ENCODE measurements around the gene TDRD7. TPM values are rescaled to one million over a fixed set of nuclear protein-coding genes. Genes with fewer than 3 reads are reported as not detected.
A peak's percentile ranks its signal among the peaks of the same experiment; 100 is the strongest.

TDRD7 gene
- total and polyA plus RNA-seq, 2 of the 13 experiments (the other 11 are each of a cell fraction or from before 2014, with no cell fraction given), result 9.8 to 15.5 TPM

GRCh38 chr9:97398999-97399758 is 12.7 kb upstream of the TDRD7 start (continued):
- TF ChIP-seq, protein P1, sequence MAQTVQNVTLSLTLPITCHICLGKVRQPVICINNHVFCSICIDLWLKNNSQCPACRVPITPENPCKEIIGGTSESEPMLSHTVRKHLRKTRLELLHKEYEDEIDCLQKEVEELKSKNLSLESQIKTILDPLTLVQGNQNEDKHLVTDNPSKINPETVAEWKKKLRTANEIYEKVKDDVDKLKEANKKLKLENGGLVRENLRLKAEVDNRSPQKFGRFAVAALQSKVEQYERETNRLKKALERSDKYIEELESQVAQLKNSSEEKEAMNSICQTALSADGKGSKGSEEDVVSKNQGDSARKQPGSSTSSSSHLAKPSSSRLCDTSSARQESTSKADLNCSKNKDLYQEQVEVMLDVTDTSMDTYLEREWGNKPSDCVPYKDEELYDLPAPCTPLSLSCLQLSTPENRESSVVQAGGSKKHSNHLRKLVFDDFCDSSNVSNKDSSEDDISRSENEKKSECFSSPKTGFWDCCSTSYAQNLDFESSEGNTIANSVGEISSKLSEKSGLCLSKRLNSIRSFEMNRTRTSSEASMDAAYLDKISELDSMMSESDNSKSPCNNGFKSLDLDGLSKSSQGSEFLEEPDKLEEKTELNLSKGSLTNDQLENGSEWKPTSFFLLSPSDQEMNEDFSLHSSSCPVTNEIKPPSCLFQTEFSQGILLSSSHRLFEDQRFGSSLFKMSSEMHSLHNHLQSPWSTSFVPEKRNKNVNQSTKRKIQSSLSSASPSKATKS (CRISPR knock-in tag; IDR thresholded peaks at IDR 0.05), result no peak
- TF ChIP-seq USF2 (IDR thresholded peaks at IDR 0.05; ENCODE audit: low read depth, low read length) (no peak), USF2 (CRISPR knock-in tag; IDR thresholded peaks at IDR 0.05; ENCODE audit: borderline replicate concordance) (no peak), ZNF768 (CRISPR knock-in tag; IDR thresholded peaks at IDR 0.05) (peak; percentile 28; the same call in 1 of the 2 replicates), MYC (CRISPR knock-in tag; IDR thresholded peaks at IDR 0.05; ENCODE audit: borderline replicate concordance) (no peak), ASH2L (IDR thresholded peaks at IDR 0.05; ENCODE audit: insufficient read length, low read depth, low read length) (no peak), PAWR (CRISPR knock-in tag; IDR thresholded peaks at IDR 0.05; ENCODE audit: borderline replicate concordance) (no peak), FOXO1 (CRISPR knock-in tag; IDR thresholded peaks at IDR 0.05) (peak; percentile 71), SAP130 (CRISPR knock-in tag; IDR thresholded peaks at IDR 0.05; ENCODE audit: low read depth) (peak; percentile 18; the same call in 1 of the 2 replicates), ARID4A (CRISPR knock-in tag; IDR thresholded peaks at IDR 0.05; ENCODE audit: borderline replicate concordance) (no peak), ZNF547 (CRISPR knock-in tag; IDR thresholded peaks at IDR 0.05) (no peak), CEBPB (IDR thresholded peaks at IDR 0.05; ENCODE audit: borderline replicate concordance, low read depth, low read length) (no peak)
- TF ChIP-seq, protein P2, sequence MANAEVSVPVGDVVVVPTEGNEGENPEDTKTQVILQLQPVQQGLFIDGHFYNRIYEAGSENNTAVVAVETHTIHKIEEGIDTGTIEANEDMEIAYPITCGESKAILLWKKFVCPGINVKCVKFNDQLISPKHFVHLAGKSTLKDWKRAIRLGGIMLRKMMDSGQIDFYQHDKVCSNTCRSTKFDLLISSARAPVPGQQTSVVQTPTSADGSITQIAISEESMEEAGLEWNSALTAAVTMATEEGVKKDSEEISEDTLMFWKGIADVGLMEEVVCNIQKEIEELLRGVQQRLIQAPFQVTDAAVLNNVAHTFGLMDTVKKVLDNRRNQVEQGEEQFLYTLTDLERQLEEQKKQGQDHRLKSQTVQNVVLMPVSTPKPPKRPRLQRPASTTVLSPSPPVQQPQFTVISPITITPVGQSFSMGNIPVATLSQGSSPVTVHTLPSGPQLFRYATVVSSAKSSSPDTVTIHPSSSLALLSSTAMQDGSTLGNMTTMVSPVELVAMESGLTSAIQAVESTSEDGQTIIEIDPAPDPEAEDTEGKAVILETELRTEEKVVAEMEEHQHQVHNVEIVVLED (CRISPR knock-in tag; IDR thresholded peaks at IDR 0.05; ENCODE audit: borderline replicate concordance), result no peak

All from HepG2 (cell line).